HG03558 (cell line): Measurements from ENCODE around the gene MEF2C.

Experiments used
- ATAC-seq: cut with Tn5 transposase; IDR thresholded peaks from one replicate; pipeline ENCODE4 v1.9.1; 2021; ENCODE audit warnings: moderate number of reproducible peaks; ENCODE audit not compliant: unreplicated experiment; ENCODE audit errors: extremely low read depth

MEF2C gene

GRCh38 chr5:88669371-88670050, 213.5 kb downstream of the MEF2C start:
- no peak for ATAC-seq

GRCh38 chr5:88667496-88668201, 215.3 kb downstream of the MEF2C start:
- ATAC-seq: no peak
